Fibroblast of lung (primary cell): ENCODE results near the gene KIAA0319L. TPM values are rescaled to one million over a fixed set of nuclear protein-coding genes. Genes with fewer than 3 reads are reported as not detected.
A peak's percentile ranks its signal among the peaks of the same experiment; 100 is the strongest.

ENCODE experiments used
- DNase-seq, 2 donors: peaks; one replicate each; pipeline versions ENCODE4 v3.0.0 to v3.0.0-alpha.2; 2010; ENCODE audit warnings: low read depth in 2 of 2
- H2AFZ ChIP-seq: 2 replicates; pipeline ENCODE4 v1.5.1; 2012; ENCODE audit warnings: low read length, control low read depth, inconsistent platforms
- H3K27ac ChIP-seq: 2 replicates; pipeline ENCODE4 v1.5.1; 2011; ENCODE audit warnings: low read length, control low read depth; ENCODE audit not compliant: insufficient read depth
- H3K27me3 ChIP-seq: 2 replicates; pipeline ENCODE4 v1.5.1; 2011; ENCODE audit warnings: mild to moderate bottlenecking, low read length; ENCODE audit not compliant: control insufficient read depth, insufficient read depth
- H3K36me3 ChIP-seq: 2 replicates; pipeline ENCODE4 v1.5.1; 2011; ENCODE audit warnings: low read length; ENCODE audit not compliant: control insufficient read depth, insufficient read depth
- H3K4me1 ChIP-seq: 2 replicates; pipeline ENCODE4 v1.5.1; 2011; ENCODE audit warnings: low read length; ENCODE audit not compliant: control insufficient read depth, insufficient read depth; ENCODE audit errors: extremely low read depth
- H3K4me2 ChIP-seq: 2 replicates; pipeline ENCODE4 v1.5.1; 2011; ENCODE audit warnings: low read length, control low read depth; ENCODE audit not compliant: insufficient read depth; ENCODE audit errors: extremely low read depth
- H3K4me3 ChIP-seq, 4 experiments: fragments of 200-600 bp in 1 of 4; sonication (generic) in 1 of 4; replicated peaks in 1 of 4; 2 replicates each; pipeline ENCODE4 v1.5.1; 2011 to 2016; ENCODE audit warnings: low read length in 4 of 4, low read depth in 3 of 4, mild to moderate bottlenecking in 3 of 4, control low read depth in 2 of 4, inconsistent platforms in 1 of 4, mixed read lengths in 1 of 4; ENCODE audit not compliant: insufficient read depth in 1 of 4; ENCODE audit errors: control extremely low read depth in 1 of 4
- H3K79me2 ChIP-seq: 2 replicates; pipeline ENCODE4 v1.5.1; 2012; ENCODE audit warnings: mild to moderate bottlenecking, low read length, inconsistent platforms; ENCODE audit not compliant: control insufficient read depth, insufficient read depth
- H3K9ac ChIP-seq: 2 replicates; pipeline ENCODE4 v1.5.1; 2011; ENCODE audit warnings: mild to moderate bottlenecking, low read length, control low read depth; ENCODE audit not compliant: insufficient read depth
- H3K9me3 ChIP-seq: 2 replicates; pipeline ENCODE4 v1.5.1; 2012; ENCODE audit warnings: low read depth, low read length; ENCODE audit not compliant: control insufficient read depth, insufficient read depth
- H4K20me1 ChIP-seq: 2 replicates; pipeline ENCODE4 v1.5.1; 2011; ENCODE audit warnings: low read length; ENCODE audit not compliant: control insufficient read depth, insufficient read depth; ENCODE audit errors: extremely low read depth
- CTCF ChIP-seq, 2 donors: IDR thresholded peaks in 1 of 2; conservative IDR thresholded peaks in 1 of 2; 1 replicate in 1 of 2; 2 replicates in 1 of 2; pipeline ENCODE4 v1.5.1; 2011 to 2012; ENCODE audit warnings: low read length in 2 of 2, control low read depth in 1 of 2, inconsistent platforms in 1 of 2, low read depth in 1 of 2, mild to moderate bottlenecking in 1 of 2
- EZH2 ChIP-seq: IDR thresholded peaks from 2 replicates; pipeline ENCODE4 v1.5.1; 2012; ENCODE audit warnings: low read length, control low read depth, mild to moderate bottlenecking; ENCODE audit errors: missing control alignments
- polyA plus RNA-seq, 2 donors: library from polyadenylated mRNA; depleted of rRNA in 1 of 2; stranded (reverse) in 1 of 2; unstranded in 1 of 2; fragments of >200 nt; gene quantifications; 2 replicates each; pipeline ENCODE4 v1.2.1, GENCODE V29; 2011 to 2012; ENCODE audit warnings: missing spikeins in 1 of 2
- total RNA-seq: library from RNA; depleted of rRNA; stranded (reverse); fragments of >200 nt; gene quantifications from 2 replicates; pipeline ENCODE4 v1.2.1, GENCODE V29; 2014

KIAA0319L gene
- total and polyA plus RNA-seq, 2 donors (not counting 1 experiment from before 2014, with no cell fraction given): 65.4 to 66.1 TPM

GRCh38 chr1:35394386-35394785 lies 162.8 kb downstream of the KIAA0319L start:
- Histone ChIP-seq H3K4me2 (no peak overlapping the region), H3K79me2 (no peaks in the 10 kb centered on the region), H4K20me1 (no peaks in the 10 kb centered on the region), H3K9me3 (no peaks in the 10 kb centered on the region), H3K4me1 (no peaks in the 10 kb centered on the region), H3K36me3 (peaks cover 5% of the 10 kb centered on the region), H3K9ac (no peak overlapping the region), H3K4me3 (no peak overlapping the region), H3K27ac (no peak overlapping the region), H2AFZ (no peak overlapping the region), H3K27me3 (no peaks in the 10 kb centered on the region)
- TF ChIP-seq CTCF (conservative IDR thresholded peaks at IDR 0.05 in 1 of 2, IDR thresholded peaks at IDR 0.05 in 1 of 2; ENCODE audit: low read depth in 1 of 2, low read length in 2 of 2): no peak
- TF ChIP-seq EZH2: no peak
- DNase-seq: no peak

DNA sequence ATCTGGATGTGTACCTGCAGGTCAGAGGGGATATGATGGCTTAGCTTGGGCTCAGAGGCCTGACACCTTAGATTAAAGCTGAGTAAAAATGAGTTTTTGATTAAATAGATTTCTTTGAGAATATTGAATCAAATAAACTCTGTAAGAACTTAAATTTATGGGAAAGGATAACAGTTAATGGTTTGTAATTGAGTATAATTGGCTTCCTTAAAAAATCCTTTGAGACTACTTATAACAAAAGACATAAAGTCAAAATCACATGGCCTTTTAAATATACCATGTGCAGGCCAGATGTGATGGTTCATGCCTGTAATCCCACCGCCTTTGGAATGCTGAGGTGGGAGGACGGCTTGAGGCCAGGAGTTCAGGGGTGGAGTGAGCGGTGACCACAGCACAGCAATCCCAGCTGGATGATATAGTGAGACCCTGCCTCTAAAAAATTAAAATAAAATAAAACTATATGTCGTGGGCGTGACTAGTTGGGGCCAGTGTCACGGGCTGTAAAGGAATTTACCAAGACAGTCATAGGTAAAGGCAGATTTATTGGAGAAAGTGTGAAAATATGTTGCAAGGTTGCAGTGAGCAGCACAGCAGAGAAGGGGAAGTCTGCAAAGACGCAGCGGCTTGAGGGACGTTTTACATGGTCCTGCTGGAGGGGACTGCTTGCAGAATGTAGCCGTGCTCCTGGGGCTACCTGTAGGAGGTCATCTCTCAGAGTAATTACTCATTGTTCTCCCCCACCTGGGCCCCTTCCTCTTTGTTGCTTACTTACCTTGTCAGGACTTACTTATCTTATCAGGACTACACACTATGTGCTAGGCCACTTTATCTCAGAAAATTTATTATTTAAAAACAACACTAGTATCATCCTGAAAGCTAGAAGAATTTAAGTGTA lies 166.4 kb downstream of the KIAA0319L start:
- Histone ChIP-seq H3K4me2 (no peak overlapping the region), H3K27me3 (no peaks in the 10 kb centered on the region), H4K20me1 (no peaks in the 10 kb centered on the region), H3K79me2 (no peaks in the 10 kb centered on the region), H3K27ac (no peak overlapping the region), H2AFZ (no peak overlapping the region), H3K9me3 (no peaks in the 10 kb centered on the region), H3K4me1 (no peaks in the 10 kb centered on the region), H3K4me3 (no peak overlapping the region), H3K9ac (no peak overlapping the region), H3K36me3 (peaks cover 2% of the 10 kb centered on the region)
- TF ChIP-seq EZH2: no peak
- no peak for TF ChIP-seq CTCF (conservative IDR thresholded peaks at IDR 0.05 in 1 of 2, IDR thresholded peaks at IDR 0.05 in 1 of 2; ENCODE audit: low read depth in 1 of 2, low read length in 2 of 2)
- DNase-seq: peak in 1 of 2 donors; percentile 20

- Histone ChIP-seq H3K9me3 (no peaks in the 10 kb centered on the region), H3K79me2 (no peaks in the 10 kb centered on the region), H3K4me2 (no peak overlapping the region), H3K36me3 (peaks cover 2% of the 10 kb centered on the region), H3K27me3 (no peaks in the 10 kb centered on the region), H2AFZ (no peak overlapping the region), H4K20me1 (no peaks in the 10 kb centered on the region), H3K4me1 (no peaks in the 10 kb centered on the region), H3K27ac (no peak overlapping the region), H3K9ac (no peak overlapping the region), H3K4me3 (no peak overlapping the region)
- TF ChIP-seq EZH2 (no peak), CTCF (conservative IDR thresholded peaks at IDR 0.05 in 1 of 2, IDR thresholded peaks at IDR 0.05 in 1 of 2; ENCODE audit: low read depth in 1 of 2, low read length in 2 of 2) (no peak)
- DNase-seq: no peak
These were observed 170.2 kb downstream of the KIAA0319L start for GRCh38 chr1:35386959-35387358.
